CD4-positive, alpha-beta T cell treated with Interleukin-4 for 1 hour (primary cell): ENCODE data around the gene MAP2K6.

ENCODE experiments used
- DNase-seq, 2 donors: peaks; one replicate each; pipeline ENCODE4 v3.0.0-alpha.2; 2020 to 2022

MAP2K6 gene

GRCh38 chr17:69539781-69540319, 125.4 kb downstream of the MAP2K6 start:
- DNase-seq: no peak

- DNase-seq: no peak
Observed at GRCh38 chr17:69540356-69540755, 125.9 kb downstream of the MAP2K6 start.

- no peak for DNase-seq
Observed at GRCh38 chr17:69547230-69547629, 132.7 kb downstream of the MAP2K6 start.

- DNase-seq: no peak
Observed at GRCh38 chr17:69547947-69548346, 133.4 kb downstream of the MAP2K6 start.

- no peak for DNase-seq
Observed at GRCh38 chr17:69551212-69552010, 136.9 kb downstream of the MAP2K6 start.

GRCh38 chr17:69552986-69553667, 138.6 kb downstream of the MAP2K6 start:
- DNase-seq: no peak

- no peak for DNase-seq
Observed at GRCh38 chr17:69555056-69555455, 140.6 kb downstream of the MAP2K6 start.

- no peak for DNase-seq
Observed at GRCh38 chr17:69557339-69557738, 142.8 kb downstream of the MAP2K6 start.

- no peak for DNase-seq
Observed at GRCh38 chr17:69558796-69559195, 144.3 kb downstream of the MAP2K6 start.

GRCh38 chr17:69560987-69561441, 146.5 kb downstream of the MAP2K6 start:
- no peak for DNase-seq

GRCh38 chr17:69561462-69561861, 147.0 kb downstream of the MAP2K6 start:
- no peak for DNase-seq

- no peak for DNase-seq
Observed at GRCh38 chr17:69565447-69565846, 150.9 kb downstream of the MAP2K6 start.

GRCh38 chr17:69567130-69567529, 152.6 kb downstream of the MAP2K6 start:
- DNase-seq: no peak

- DNase-seq: no peak
Observed at GRCh38 chr17:69572747-69573146, 158.2 kb downstream of the MAP2K6 start.

- no peak for DNase-seq
Observed at GRCh38 chr17:69573396-69573795, 158.9 kb downstream of the MAP2K6 start.

- no peak for DNase-seq
Observed at GRCh38 chr17:69574257-69575197, 160.0 kb downstream of the MAP2K6 start.

- DNase-seq: no peak
Observed at GRCh38 chr17:69575346-69575761, 160.9 kb downstream of the MAP2K6 start.

GRCh38 chr17:69577098-69577497, 162.6 kb downstream of the MAP2K6 start:
- DNase-seq: no peak

- no peak for DNase-seq
Observed at GRCh38 chr17:69578385-69578936, 164.0 kb downstream of the MAP2K6 start.

GRCh38 chr17:69579961-69580677, 165.6 kb downstream of the MAP2K6 start:
- no peak for DNase-seq

- DNase-seq: peak; percentile 2 to 59
Observed at GRCh38 chr17:69581061-69581961, 166.8 kb downstream of the MAP2K6 start.
